ENCODE results near the gene PITX3.

The PITX3 gene

GRCh38 chr10:102284531-102284930, 43.2 kb upstream of the PITX3 start:
- no peak for TF ChIP-seq CTCF (IDR thresholded peaks at IDR 0.05; ENCODE audit: low read depth, low read length)
- no peak for DNase-seq (ENCODE audit: extremely low read depth, low read depth)

GRCh38 chr10:102283890-102284289, 42.6 kb upstream of the PITX3 start:
- TF ChIP-seq CTCF (IDR thresholded peaks at IDR 0.05; ENCODE audit: low read depth, low read length): no peak
- no peak for DNase-seq (ENCODE audit: extremely low read depth, low read depth)

GRCh38 chr10:102283488-102283887, 42.2 kb upstream of the PITX3 start:
- no peak for DNase-seq (ENCODE audit: extremely low read depth, low read depth)
- no peak for TF ChIP-seq CTCF (IDR thresholded peaks at IDR 0.05; ENCODE audit: low read depth, low read length)

GRCh38 chr10:102281102-102281487, 39.8 kb upstream of the PITX3 start:
- no peak for TF ChIP-seq CTCF (IDR thresholded peaks at IDR 0.05; ENCODE audit: low read depth, low read length)
- no peak for DNase-seq (ENCODE audit: extremely low read depth, low read depth)

- no peak for DNase-seq (ENCODE audit: extremely low read depth, low read depth)
Observed at GRCh38 chr10:102280397-102281101, 39.2 kb upstream of the PITX3 start.

GRCh38 chr10:102279104-102279503, 37.8 kb upstream of the PITX3 start:
- TF ChIP-seq CTCF (IDR thresholded peaks at IDR 0.05; ENCODE audit: low read depth, low read length): no peak
- DNase-seq (ENCODE audit: extremely low read depth, low read depth): no peak

More at GRCh38 chr10:102280397-102281101, 39.2 kb upstream of the PITX3 start:
- no peak for TF ChIP-seq CTCF (IDR thresholded peaks at IDR 0.05; ENCODE audit: low read depth, low read length)

- no peak for TF ChIP-seq CTCF (IDR thresholded peaks at IDR 0.05; ENCODE audit: low read depth, low read length)
- DNase-seq (ENCODE audit: extremely low read depth, low read depth): no peak
Observed at GRCh38 chr10:102275343-102275742, 34.0 kb upstream of the PITX3 start.

All from AG09319 (cell line).